ENCODE measurements around the gene SLC35F1.

SLC35F1 gene

DNA sequence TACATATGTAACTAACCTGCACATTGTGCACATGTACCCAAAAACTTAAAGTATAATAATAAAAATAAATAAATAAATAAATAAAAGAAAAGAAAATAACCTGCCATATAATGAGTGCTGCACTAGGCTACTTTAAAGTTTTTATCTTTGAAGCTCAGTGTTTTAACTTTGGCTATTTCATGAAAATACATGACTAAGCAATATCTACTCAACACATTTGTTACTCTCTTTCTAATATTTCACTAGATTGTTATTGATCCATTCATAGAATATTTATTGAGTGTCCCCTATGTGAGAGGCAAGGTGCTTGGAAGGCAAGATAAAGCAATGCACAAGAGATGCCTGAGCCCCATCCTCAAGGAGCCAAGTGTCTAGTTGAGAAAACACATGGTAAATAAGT is 221.7 kb downstream of the SLC35F1 start:
- DNase-seq, result no peak

DNA sequence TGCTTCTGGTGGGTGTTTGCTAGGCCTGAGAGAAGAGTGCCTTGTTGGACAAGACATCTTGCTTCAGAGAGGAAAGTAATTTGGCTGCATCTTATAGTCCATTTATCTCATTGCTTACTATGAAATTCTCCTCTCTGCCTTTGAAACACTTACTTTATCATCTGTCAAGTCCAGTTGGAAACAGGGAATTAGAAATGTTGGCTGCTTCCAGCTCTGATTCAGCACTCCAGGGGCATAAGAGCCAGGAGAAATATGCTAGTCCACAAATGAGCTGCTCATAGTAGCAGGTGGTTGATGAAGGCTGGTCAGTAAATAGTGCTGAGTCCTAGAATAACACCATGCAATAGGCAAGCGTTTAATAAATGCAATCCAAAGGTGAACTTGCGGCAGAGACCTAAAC is 227.1 kb downstream of the SLC35F1 start:
- no peak for DNase-seq

DNA sequence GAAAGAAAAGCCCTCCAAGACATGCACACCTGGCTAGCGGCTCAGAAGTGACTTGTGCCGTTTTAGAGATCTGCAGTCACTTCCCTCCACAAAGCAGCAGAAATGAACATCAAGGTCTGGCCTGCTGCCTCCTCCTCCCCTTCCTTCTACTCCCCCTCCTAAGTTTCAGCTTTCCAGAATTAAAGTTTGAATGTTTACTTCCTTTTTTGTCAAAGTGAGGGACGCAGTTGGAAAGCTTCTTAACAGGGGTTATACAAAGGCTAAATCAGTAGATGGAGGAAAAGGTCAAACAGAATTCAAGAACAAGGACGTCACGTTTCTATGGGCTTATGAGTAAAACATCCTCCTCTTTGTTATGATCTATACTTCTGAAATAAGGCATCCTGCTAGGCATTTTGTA is 227.7 kb downstream of the SLC35F1 start:
- DNase-seq, result no peak

DNA sequence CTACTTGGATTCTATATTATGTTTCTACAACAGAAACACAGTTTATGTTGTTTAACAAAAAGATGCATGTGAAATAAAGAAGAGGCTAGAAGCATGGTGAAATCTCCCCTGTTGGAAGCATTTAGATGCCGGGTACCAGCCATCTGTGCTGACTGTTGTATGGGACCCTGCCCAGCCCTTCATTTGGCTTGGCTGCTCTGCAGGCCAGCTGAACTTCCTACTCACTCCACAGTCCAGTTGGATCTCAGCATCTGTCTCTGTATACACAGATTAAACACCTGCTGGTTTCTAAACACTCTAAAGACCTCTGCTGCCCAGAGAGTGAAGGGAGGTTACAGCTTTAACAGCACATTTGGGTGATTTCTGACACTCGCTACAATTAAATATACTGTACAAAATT is 228.3 kb downstream of the SLC35F1 start:
- peak; percentile 26 for DNase-seq

DNA sequence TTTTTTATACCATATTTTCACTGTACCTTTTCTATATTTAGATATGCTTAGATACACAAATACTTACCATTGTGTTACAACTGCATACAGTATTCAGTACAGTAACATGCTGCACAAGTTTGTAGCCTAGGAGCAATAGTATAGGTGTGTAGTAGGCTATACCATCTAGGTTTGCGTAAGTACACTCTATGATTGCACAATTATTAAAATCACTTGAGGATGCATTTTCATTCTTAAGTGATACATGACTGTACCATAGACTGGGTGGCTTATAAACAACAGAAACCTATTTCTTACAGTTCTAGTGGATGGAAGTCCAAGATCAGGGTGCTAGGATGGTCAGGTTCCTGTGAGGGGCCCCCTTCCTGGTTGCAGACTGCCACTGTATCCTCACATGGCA is 234.1 kb downstream of the SLC35F1 start:
- DNase-seq, result no peak

DNA sequence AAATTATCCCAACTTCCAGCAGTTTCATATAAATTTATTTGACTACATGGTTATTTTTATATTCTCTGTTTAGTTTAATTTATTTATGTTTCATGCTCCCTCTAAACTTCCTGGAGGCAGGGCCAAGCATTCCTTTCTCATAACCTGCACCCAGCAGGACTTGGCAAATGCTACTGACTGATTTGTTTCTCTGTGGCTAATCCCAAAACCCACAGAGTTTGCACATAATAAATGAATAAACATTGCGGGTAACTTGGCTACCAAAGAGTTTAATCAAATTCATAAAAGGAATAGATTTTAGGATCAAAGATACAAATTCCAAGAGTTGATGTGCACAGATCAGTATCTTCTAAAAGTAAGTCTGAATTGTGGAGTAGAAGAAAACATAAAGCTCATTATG is 239.5 kb downstream of the SLC35F1 start:
- DNase-seq, result no peak

DNA sequence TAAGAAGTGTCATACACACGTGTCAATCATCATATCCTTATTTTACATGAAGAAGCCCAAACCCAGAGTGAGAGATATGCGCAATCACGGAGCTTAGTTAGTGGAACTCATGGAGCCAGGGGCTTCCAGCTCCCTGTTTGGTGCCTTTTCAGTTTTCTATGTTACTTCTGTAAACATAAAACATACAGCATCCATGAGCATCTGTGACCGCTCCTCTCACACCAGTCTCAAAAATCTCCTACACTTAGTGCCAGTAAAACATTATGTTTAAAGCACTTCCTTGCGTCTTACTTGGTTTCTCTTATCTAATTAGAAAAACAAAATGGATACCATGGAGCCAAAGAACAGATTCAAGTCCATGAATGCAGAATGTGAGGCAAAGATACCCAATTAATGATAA is 240.4 kb downstream of the SLC35F1 start:
- DNase-seq, result no peak

DNA sequence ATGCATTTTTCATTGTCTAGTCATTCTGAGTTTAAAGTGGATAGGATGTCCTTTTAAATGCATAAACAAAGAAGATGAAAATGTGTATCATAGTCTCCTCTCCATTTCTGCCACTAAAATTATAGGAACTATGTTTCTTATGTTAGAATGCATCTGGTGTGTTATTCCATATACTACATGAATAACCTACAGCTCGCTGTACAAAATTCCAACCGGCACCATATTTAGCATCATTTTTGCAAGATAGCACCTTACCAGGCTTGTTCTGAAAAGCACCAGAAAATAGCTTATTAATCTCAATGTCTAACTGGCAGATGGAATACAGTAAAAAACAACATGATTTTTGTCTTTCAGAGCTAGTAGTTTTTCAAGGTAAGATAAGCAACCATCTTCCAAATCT is 241.5 kb downstream of the SLC35F1 start:
- DNase-seq, result no peak

DNA sequence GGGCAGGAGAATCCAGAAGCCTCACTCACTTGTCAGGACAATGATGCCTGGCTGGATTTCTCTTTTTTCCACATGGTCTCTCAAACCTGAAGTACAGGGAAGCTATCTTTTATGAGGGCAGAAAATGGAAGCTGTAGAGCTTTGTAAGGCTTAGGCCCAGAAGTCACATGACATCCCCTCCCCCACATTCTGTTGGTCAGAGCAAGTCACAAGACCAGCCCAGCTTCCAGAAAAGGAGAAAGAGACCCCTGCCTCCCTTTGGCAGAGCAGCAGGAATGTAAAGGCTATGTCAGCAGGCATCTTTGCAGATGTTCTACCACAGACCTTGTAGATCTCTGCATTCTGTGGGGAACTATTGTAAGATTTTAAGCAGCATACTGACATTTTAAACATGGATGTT is 245.5 kb downstream of the SLC35F1 start:
- no peak for DNase-seq

DNA sequence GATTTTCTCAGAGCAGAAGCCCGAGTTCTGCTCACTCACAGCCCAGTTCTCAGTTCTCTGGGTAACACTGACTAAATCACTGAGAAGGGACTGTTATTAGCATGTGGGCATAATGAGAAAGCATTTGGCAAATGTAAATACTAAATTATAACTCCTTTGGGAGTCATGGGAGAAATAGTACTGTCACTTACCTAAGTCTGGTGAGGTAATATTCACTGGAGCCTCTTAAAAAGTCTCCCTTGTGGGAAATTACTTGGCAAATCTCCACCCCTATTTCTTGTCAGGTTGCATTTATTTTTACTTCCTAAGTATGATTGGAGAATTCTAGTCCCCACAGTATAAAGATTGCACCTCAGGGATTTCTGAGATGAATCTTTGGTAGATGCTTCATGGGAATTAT is 254.3 kb downstream of the SLC35F1 start:
- no peak for DNase-seq

DNA sequence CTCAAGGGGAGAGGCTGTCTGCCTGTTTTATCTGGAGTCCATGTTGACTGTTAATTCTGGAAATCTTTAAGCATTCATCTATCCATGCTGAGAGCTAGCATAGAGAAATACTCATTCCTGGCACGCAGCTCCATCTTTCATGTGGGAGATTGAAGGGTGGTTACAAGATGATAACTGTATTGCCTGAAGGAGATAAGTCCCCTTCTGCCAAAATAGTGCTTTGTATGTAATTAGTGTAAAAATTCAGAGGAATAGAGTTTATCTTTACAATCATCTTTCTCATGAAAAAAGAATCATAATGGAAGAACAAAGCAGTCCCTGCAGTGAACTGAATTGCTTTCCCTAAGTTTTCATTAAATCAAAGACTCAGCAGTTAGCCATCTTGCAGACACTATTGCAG is 256.5 kb downstream of the SLC35F1 start:
- no peak for DNase-seq

DNA sequence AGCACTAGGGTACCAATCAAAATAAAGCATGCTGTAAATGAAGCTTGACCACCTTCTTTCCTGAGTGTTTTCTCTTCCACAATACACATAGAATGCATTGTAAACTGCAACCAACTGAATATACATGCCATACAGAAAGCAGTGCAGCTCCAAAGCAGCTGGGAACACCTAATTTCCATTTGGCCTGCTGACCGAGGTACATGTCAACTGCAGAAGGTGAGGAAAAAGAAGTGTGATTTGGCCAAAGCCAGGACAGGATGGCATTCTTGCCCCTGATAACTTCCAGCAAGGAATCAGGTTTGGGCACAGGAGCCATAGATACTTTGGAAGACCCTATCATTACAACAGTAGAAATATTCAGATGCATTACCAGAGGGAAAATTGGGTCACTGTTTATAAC is 258.4 kb downstream of the SLC35F1 start:
- DNase-seq, result no peak

DNA sequence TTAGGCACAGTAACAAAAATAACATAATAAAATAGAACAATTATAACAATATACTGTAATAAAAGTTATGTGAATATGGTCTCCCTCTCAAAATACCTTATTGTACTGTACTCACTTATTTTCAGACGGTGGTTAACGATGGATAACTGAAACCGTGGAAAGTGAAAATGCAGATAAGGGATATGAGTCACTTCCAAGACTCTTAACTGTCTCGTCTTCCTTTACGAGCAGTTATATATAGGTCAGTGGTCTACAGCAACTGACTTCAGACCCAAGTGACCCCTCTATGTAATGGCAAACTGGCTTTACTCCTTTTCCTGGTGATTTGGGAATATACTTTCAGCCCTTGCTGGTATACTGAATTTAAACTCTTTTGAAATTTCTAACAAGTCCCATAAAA is 261.4 kb downstream of the SLC35F1 start:
- DNase-seq, result no peak

DNA sequence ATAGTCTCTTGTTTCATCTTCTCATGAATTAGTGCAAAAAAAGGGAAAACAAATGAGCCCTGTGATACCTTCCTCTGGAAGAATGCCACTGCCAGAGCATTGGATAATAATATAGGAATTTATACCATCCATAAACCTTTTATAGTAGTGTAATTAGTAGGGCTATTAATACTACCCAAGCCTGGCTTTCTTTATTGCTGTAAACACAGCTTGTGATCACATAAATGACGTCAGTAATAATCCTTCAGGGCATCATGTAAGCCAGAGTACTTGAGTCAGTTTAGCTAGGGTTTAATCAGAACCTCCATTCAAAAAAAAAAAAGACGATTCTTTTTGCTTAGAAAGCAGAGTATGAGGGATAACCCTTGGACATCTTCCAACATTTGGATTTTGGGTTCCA is 264.8 kb downstream of the SLC35F1 start:
- no peak for DNase-seq

DNA sequence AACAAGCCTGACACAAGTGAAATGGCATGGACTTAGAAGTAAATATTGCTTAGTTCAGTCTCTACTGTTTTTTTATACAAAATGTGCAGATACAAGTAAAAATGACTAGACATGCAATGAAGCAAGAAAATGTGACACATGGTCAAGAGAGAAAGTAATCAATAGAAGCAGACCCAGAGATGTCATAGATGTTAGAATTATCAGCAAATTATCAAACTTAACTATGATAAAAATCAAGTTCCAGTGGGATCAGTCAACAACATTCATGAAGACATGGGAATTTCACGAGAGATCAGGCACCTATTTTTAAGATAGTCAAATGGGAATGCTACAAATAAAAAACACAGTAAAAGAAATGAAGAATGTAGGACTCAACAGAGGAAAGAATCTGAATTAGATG is 267.0 kb downstream of the SLC35F1 start:
- DNase-seq, result no peak

DNA sequence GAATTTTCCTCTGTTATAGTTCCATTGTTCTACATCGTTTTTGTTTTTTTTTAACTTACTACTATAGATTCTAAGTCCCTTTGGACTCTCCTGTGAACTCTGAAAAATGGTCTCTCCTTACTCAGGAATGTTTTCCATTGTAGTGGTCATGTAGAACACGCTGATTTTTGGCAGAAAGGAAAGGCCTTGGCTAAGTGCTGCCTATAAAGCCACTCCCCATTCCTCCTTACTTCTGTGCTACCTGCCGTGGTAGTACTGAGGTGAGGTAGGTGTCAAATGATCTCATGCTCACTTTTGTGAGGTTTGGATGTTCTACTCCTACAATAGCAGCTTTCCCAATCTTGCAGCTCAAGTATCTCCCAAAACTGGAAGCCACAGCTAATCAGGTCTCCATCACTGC is 270.7 kb downstream of the SLC35F1 start:
- no peak for DNase-seq

DNA sequence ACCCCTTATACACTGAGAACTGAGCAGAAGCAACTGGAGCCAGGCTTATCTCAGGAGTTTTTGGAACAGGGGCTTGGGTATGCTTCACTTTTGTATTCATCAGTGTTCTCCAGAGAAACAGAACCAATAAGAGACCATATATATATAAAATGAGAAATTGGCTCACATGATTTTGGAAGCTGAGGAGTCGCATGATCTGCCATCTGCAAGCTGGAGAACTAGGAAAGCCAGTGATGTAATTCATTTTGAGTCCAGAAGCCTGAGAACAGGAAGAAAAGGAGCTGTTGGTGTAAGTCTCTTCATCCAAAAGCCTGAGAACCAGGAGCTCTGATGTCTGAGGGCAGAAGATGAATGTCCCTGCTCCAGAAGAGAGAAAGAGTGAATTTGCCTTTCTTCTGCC is 272.0 kb downstream of the SLC35F1 start:
- DNase-seq, result no peak

DNA sequence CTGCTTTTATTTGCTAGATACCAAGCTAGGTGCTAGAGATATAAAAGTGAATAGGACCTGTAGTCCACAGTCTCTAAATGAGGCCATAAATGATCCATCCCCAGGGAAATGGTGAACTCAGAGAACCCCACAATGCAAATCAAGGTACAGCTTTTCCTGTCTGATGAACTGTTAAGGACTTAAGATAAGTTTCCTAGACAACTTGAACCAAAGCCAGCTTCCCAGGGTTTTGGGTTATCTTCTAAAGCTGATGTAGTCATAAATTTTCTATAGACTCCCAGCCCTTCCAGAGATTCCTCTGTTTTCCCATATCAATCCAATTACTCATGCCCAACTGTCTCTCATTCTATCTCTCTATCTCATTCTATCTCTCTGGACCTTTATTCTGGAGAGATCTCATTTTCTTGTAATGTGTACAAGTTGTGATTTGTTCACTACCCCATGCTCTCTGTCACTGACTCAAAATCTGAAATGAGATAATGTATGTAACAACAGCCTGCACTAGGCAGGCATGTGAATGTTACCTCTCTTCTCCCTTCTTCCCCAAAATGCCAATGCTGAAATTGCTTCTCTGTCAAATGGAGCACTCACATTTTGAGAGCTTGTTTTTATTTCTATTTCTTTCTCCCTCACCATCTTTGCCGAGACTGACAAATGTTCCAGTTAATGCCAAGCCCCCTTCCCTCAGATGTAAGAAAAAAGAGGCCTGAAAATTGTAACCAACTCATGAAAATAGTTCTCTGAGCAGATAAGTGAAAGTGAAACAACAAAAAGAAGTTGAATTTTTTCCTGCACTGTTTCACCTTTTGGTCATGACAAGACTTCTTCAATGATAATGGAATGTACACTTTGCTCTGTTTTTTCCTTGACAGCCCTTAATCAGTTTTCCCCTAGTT is 279.9 kb downstream of the SLC35F1 start:
- DNase-seq, result no peak

DNA sequence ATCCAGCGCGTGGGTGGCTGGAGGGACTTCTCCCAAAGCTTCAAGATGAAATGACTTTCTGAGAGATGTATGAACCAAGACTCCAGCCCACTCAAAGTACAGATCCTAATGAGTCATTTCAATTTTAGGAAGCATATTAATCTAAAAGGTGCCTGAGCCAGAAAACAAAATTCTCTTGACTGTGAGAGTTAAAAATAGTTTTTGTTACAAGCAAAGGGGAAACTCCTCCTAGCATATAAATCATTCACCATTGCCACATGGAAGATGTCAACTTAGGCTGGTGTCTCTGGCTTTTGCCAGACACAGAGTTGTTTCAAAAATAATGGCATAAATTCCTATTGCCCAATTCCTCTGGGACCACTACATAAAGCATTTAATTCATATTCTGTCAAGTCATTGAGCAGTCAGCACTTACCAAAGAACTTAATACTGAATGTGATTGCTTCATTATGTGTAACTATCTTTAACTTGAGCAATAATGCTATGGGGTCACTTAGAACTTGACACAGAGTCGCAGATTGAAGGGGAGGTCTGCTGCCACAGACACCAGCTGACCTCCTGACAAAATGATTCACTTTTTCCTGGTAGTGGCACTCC is 280.6 kb downstream of the SLC35F1 start:
- no peak for DNase-seq

DNA sequence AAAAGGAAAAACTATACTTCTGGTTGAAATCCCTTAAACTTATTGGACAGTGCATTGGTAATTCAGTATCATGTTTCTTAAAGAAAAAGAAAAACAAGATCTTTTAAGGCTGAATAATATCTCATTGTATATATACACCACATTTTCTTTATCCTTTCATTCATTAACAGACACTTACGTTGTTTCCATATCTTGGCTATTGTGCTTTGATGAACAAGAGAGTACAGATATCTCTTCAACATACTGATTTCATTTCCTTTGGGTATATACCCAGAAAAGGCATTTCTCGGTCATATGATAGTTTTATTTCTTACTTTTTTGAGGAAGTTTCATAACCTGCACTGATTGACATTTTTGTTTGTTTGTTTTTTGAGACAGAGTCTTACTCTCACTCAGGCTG is 281.5 kb downstream of the SLC35F1 start:
- DNase-seq, result no peak

DNA sequence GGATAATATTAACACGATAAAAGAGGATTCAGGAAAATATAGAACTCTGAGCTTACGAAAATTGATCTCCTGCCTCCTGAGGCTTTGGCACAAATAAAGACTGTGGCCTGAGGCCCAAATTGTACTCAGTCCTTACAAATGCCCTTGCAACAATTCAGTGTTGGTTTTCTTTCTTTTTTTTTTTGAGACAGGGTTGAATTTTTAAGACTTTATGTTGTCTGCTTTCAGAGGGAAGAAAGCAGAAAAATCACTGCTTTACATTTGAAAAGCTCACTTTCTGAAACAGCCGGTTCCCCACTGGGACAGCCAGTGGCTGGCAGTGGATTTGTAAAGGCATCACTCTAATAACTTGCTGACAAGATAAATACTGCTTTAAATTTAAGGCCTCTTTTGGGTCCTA is 290.5 kb downstream of the SLC35F1 start:
- DNase-seq, result no peak

DNA sequence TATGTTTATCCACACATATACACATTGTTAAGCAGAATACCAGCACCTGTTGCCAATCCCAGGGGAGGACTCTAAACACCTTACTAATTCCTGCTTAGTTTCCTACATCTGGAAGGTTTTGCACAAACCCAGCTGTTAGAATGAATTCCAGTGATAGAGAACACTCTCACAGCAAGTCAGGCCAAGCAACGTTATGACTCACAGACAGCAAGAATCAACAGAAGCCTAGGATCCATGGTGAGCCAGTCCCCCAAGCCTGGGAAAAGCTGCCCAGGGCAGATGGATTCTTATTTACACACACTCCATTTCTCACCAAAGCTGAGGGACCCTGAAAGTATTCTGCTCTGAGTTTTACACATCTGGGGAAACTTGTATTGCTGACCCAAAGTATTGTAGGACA is 291.7 kb downstream of the SLC35F1 start:
- DNase-seq, result no peak

DNA sequence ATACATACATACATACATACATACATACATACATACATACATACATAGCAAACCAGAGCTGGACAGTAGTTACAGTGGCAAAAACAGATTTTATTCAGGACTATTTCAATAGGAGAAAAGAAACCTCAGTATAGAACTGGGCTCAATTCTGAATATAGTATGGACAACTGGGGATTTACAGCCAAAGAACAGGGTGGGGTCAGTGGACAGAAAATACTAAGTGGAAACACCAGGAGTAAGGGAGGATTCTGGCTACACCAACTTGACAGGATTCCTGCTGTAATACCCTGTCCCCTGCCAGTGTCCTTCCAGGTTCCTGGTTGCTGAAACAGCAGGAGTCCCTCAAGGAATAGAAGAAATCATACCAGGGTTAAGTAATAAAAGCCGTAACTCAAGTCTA is 293.1 kb downstream of the SLC35F1 start:
- DNase-seq, result no peak

DNA sequence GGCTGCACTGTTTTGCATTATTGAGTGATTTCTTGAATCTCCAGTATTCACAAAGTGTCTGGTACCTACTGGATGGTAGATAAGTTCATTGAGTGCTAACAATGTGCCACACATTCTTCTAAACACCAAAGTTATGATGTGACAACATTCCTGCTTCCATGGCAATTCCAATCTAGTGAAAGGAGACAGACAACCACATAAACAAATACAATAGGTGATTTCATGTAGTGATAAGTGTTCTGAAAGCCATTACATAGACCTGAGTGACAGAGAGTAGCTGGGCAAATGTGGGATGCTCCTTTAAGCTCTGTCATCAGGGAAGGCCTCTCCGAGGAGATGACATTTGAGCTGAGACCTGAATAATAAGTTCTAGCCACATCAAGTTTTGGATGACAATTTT is 295.5 kb downstream of the SLC35F1 start:
- no peak for DNase-seq

DNA sequence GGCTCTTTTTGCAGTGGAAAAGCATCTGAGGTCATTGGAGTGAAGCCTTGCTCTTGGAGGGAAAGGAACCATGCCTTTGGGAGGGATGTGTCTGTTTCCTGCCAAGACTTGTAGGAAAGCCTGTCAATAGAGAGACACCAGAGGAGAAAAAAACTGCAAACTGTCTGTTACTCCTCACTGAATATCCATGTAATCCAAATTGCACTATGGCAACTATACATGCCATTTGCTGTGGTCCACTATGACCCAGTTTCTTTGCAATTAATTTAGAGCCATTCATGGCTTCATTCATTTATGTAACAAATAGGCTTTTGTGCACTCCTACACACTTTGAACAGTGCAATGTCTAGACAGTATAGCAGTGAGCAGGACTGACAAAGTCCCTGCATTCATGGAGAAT is 296.5 kb downstream of the SLC35F1 start:
- DNase-seq, result no peak
